Body of pancreas (tissue), 4 donors: ENCODE measurements around the gene JCAD. TPM values are rescaled to one million over a fixed set of nuclear protein-coding genes. Genes with fewer than 3 reads are reported as not detected.

ENCODE experiments used
- ATAC-seq: fragments of 150-250 bp; one replicate; pipeline ENCODE4 v1.9.1; 2016
- DNase-seq, 4 donors: peaks; one replicate each; pipeline ENCODE4 v3.0.0-alpha.2; 2019
- H3K27ac ChIP-seq, 4 donors: fragments of 200-600 bp; sonication (generic); 1 replicate in 3 of 4; 2 replicates in 1 of 4; pipeline versions ENCODE4 v1.5.1 to v1.6.1; 2016 to 2019; ENCODE audit warnings: mild to moderate bottlenecking in 1 of 4, mixed read lengths in 1 of 4, moderate library complexity in 1 of 4
- H3K27me3 ChIP-seq, 2 donors: fragments of 200-600 bp; sonication (generic); one replicate each; pipeline ENCODE4 v1.6.0; 2016; ENCODE audit warnings: mild to moderate bottlenecking in 1 of 2
- H3K36me3 ChIP-seq, 2 donors: fragments of 200-600 bp; sonication (generic); replicated peaks in 1 of 2; 2 replicates each; pipeline ENCODE4 v1.5.1; 2016; ENCODE audit warnings: low read depth in 2 of 2; ENCODE audit not compliant: insufficient read depth in 1 of 2
- H3K4me1 ChIP-seq: fragments of 200-600 bp; sonication (generic); one replicate; pipeline ENCODE4 v1.6.0; 2016
- H3K4me3 ChIP-seq, 2 donors: fragments of 200-600 bp; sonication (generic); 1 replicate in 1 of 2; 2 replicates in 1 of 2; pipeline ENCODE4 v1.5.1; 2016 to 2019
- H3K9me3 ChIP-seq, 3 donors: fragments of 200-600 bp; sonication (generic); 1 replicate in 2 of 3; 2 replicates in 1 of 3; pipeline ENCODE4 v1.5.1; 2016
- CTCF ChIP-seq, 7 experiments: fragments of 450-650 bp in 4 of 7; fragments of 200-600 bp in 3 of 7; sonication (generic) in 3 of 7; IDR thresholded peaks; one replicate each; pipeline ENCODE4 v1.5.1; 2016 to 2019; ENCODE audit warnings: antibody characterized with exemption in 7 of 7
- POLR2A ChIP-seq, 3 donors: fragments of 450-650 bp; IDR thresholded peaks; one replicate each; pipeline ENCODE4 v1.6.1; 2016; ENCODE audit warnings: antibody characterized with exemption in 3 of 3, mild to moderate bottlenecking in 2 of 3
- WGBS, 2 donors: methylation state at CpG; one replicate each; pipeline ENCODE4 v1.1.5; 2017; 5-methylcytosine and 5-hydroxymethylcytosine counted together
- intact Hi-C: fragments of 100-400 bp; cut with DNase I; formaldehyde crosslinking; loops from one replicate; pipeline ENCODE4 v1.15.1; 2023
- total RNA-seq, 2 donors: library from RNA; depleted of rRNA; stranded (reverse); fragments of >200 nt; gene quantifications; one replicate each; pipeline ENCODE4 v1.1.0, GENCODE V29; 2016

JCAD gene
- total RNA-seq, 2 donors from 2014 or later: 15.3 to 22.4 TPM

GRCh38 chr10:30017966-30018365 lies 41.4 kb downstream of the JCAD start:
- H3K36me3 ChIP-seq: no peaks in the 10 kb centered on the region
- peaks cover 9% of the 10 kb centered on the region for H3K4me1 ChIP-seq
- DNase-seq (no peak), ATAC-seq (no peak)
- H3K27ac ChIP-seq: no peak overlapping the region
- no peaks in the 10 kb centered on the region for H3K9me3 ChIP-seq
- H3K27me3 ChIP-seq: no peaks in the 10 kb centered on the region
- H3K4me3 ChIP-seq: no peak overlapping the region
- intact Hi-C loops: no loop called here
- WGBS, 2 donors: 63 to 68% methylated on average over 6 of the region's 6 CpGs
- TF ChIP-seq POLR2A (IDR thresholded peaks at IDR 0.05): no peak
- TF ChIP-seq CTCF (IDR thresholded peaks at IDR 0.05): no peak

GRCh38 chr10:30017556-30017955 lies 41.8 kb downstream of the JCAD start:
- no peaks in the 10 kb centered on the region for H3K9me3 ChIP-seq
- H3K4me3 ChIP-seq: no peak overlapping the region
- intact Hi-C loops: no loop called here
- ATAC-seq (no peak), DNase-seq (no peak)
- H3K27me3 ChIP-seq: no peaks in the 10 kb centered on the region
- no peaks in the 10 kb centered on the region for H3K36me3 ChIP-seq
- no peak overlapping the region for H3K27ac ChIP-seq
- TF ChIP-seq POLR2A (IDR thresholded peaks at IDR 0.05) (no peak), CTCF (IDR thresholded peaks at IDR 0.05) (no peak)
- H3K4me1 ChIP-seq: peaks cover 9% of the 10 kb centered on the region
- WGBS, 2 donors: 72 to 84% methylated on average over 6 of the region's 6 CpGs

DNA sequence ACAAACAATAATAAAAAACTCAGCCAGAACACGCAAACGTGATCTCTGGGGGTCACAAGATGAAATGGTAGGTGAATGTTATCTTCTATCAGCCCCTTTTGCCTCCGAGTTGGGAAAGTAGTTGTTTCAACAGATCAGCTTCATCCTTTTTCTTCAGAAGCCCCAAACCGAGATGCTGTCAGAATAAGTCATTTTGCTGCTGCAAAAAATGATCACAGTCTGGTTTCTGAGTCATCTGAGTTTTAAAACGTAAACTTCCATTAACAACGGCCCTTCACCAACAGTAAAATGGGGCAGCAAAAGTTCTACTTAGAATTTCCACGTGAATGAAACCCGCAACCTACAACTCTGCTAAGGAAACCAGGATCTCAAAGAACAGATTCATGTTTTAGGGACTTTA lies 44.9 kb downstream of the JCAD start:
- H3K27ac ChIP-seq: peak overlapping the region in 1 of 4 donors; percentile 46
- 62 to 64% methylated on average over 8 of the region's 8 CpGs for whole genome bisulfite sequencing, 2 donors
- H3K4me3 ChIP-seq: no peak overlapping the region
- H3K27me3 ChIP-seq: no peaks in the 10 kb centered on the region
- no peaks in the 10 kb centered on the region for H3K36me3 ChIP-seq
- no peak for ATAC-seq
- no peaks in the 10 kb centered on the region for H3K9me3 ChIP-seq
- peaks cover 9% of the 10 kb centered on the region for H3K4me1 ChIP-seq
- TF ChIP-seq CTCF (IDR thresholded peaks at IDR 0.05) (no peak), POLR2A (IDR thresholded peaks at IDR 0.05) (no peak)
- intact Hi-C loops: no loop called here
- DNase-seq: no peak

GRCh38 chr10:30013757-30014156 lies 45.6 kb downstream of the JCAD start:
- Histone ChIP-seq H3K9me3 (no peaks in the 10 kb centered on the region), H3K4me3 (no peak overlapping the region), H3K4me1 (peaks cover 9% of the 10 kb centered on the region), H3K27ac (peak overlapping the region in 3 of 4 donors; percentile 49 to 71 (median 55)), H3K36me3 (no peaks in the 10 kb centered on the region), H3K27me3 (no peaks in the 10 kb centered on the region)
- 20 to 26% methylated on average over 5 of the region's 5 CpGs for WGBS, 2 donors
- intact Hi-C loops: no loop called here
- TF ChIP-seq CTCF (IDR thresholded peaks at IDR 0.05) (no peak), POLR2A (IDR thresholded peaks at IDR 0.05) (no peak)
- ATAC-seq (peak; percentile 93), DNase-seq (peak; percentile 73 to 81 (median 80))

DNA sequence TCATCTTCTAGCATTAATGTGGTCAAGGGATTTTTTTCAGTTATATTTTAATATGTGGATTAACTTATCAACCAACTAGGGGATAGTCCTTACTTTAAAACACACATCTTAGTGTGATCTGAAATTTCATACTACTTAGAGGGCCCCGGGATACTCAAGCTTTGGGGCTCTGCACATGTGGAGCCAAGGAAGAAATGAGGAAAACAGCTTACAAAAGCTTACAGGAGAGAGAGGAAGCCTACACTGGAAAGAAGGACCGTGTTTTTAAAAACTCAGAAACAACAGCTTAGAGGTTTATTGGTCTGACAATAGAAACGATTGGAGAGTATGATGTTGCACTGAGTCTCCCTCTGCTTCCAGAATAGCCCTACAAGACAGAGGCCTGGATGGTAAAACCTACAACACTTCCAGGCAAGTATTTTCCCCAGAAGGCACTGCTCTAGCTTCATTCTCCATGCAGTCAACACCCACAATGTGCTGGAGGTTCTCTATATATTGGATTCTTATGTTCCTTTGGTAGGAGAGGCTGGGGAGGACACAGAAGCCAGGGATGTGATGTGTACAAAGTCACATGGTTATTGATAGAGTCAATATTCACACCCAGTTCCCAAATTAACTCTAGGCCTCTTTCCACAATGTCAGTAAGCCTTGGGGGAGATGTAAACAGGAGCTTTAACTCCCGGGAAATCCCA lies 47.3 kb downstream of the JCAD start:
- intact Hi-C loops: no loop called here
- ATAC-seq (no peak), DNase-seq (no peak)
- Histone ChIP-seq H3K27ac (no peak overlapping the region), H3K27me3 (no peaks in the 10 kb centered on the region), H3K4me1 (peaks cover 9% of the 10 kb centered on the region), H3K4me3 (no peak overlapping the region), H3K9me3 (no peaks in the 10 kb centered on the region), H3K36me3 (no peaks in the 10 kb centered on the region)
- 54 to 57% methylated on average over 4 of the region's 4 CpGs for WGBS, 2 donors
- TF ChIP-seq POLR2A (IDR thresholded peaks at IDR 0.05): no peak
- TF ChIP-seq CTCF (IDR thresholded peaks at IDR 0.05): no peak
